Fibroblast of the conjunctiva (primary cell): Measurements from ENCODE around the gene NPIPA5.
"Not testable (repeated sequence)": the region's sequence is repeated elsewhere in the genome, so short reads cannot be mapped to it uniquely, and the experiment has no call there.

Experiments
- DNase-seq: peaks from one replicate; pipeline ENCODE4 v3.0.0-alpha.2; 2010; ENCODE audit warnings: low read depth

The NPIPA5 gene

GRCh38 chr16:15378194-15378593 is at the start of gene NPIPA5:
Gene NPIPA5, minus strand, starts transcription at chr16:15378294. Its CDS starts 0 bp downstream, at chr16:15378294.
- not testable (repeated sequence) for DNase-seq

- DNase-seq = peak; percentile 74
Observed at GRCh38 chr16:15427648-15428239, 49.6 kb upstream of the NPIPA5 start.

- no peak for DNase-seq
Observed at GRCh38 chr16:15426796-15427195, 48.7 kb upstream of the NPIPA5 start.

GRCh38 chr16:15425861-15426260 is 47.8 kb upstream of the NPIPA5 start:
- no peak for DNase-seq

GRCh38 chr16:15422222-15422621 is 44.1 kb upstream of the NPIPA5 start:
- DNase-seq = no peak

GRCh38 chr16:15421696-15422095 is 43.6 kb upstream of the NPIPA5 start:
- not testable (repeated sequence) for DNase-seq

- no peak for DNase-seq
Observed at GRCh38 chr16:15418206-15418605, 40.1 kb upstream of the NPIPA5 start.

- no peak for DNase-seq
Observed at GRCh38 chr16:15417197-15417596, 39.1 kb upstream of the NPIPA5 start.

- DNase-seq = no peak
Observed at GRCh38 chr16:15415511-15415985, 37.5 kb upstream of the NPIPA5 start.

- not testable (repeated sequence) for DNase-seq
Observed at GRCh38 chr16:15409476-15409875, 31.4 kb upstream of the NPIPA5 start.

- not testable (repeated sequence) for DNase-seq
Observed at GRCh38 chr16:15407756-15408155, 29.7 kb upstream of the NPIPA5 start.

GRCh38 chr16:15404792-15405191 is 26.7 kb upstream of the NPIPA5 start:
- no peak for DNase-seq

- DNase-seq = not testable (repeated sequence)
Observed at GRCh38 chr16:15404091-15404490, 26.0 kb upstream of the NPIPA5 start.

GRCh38 chr16:15403392-15403995 is 25.4 kb upstream of the NPIPA5 start:
- no peak for DNase-seq

- no peak for DNase-seq
Observed at GRCh38 chr16:15401972-15402371, 23.9 kb upstream of the NPIPA5 start.

GRCh38 chr16:15400314-15400713 is 22.2 kb upstream of the NPIPA5 start:
- not testable (repeated sequence) for DNase-seq

GRCh38 chr16:15399317-15399716 is 21.2 kb upstream of the NPIPA5 start:
- no peak for DNase-seq

- no peak for DNase-seq
Observed at GRCh38 chr16:15398618-15399316, 20.7 kb upstream of the NPIPA5 start.

GRCh38 chr16:15396948-15397594 is 19.0 kb upstream of the NPIPA5 start:
- DNase-seq = no peak

GRCh38 chr16:15396509-15396829 is 18.4 kb upstream of the NPIPA5 start:
- not testable (repeated sequence) for DNase-seq

- not testable (repeated sequence) for DNase-seq
Observed at GRCh38 chr16:15395631-15396508, 17.8 kb upstream of the NPIPA5 start, which contains the start of gene MPV17L. Gene MPV17L, plus strand, starts transcription at chr16:15395754. Its CDS starts 144 bp downstream, at chr16:15395898.

- DNase-seq = not testable (repeated sequence)
Observed at GRCh38 chr16:15393025-15393424, 14.9 kb upstream of the NPIPA5 start.
